Measurements from ENCODE around the gene ZNF8. TPM values are rescaled to one million over a fixed set of nuclear protein-coding genes. Genes with fewer than 3 reads are reported as not detected.

ZNF8 gene
- total RNA-seq, 2 donors from 2014 or later = 6.1 to 9.3 TPM

DNA sequence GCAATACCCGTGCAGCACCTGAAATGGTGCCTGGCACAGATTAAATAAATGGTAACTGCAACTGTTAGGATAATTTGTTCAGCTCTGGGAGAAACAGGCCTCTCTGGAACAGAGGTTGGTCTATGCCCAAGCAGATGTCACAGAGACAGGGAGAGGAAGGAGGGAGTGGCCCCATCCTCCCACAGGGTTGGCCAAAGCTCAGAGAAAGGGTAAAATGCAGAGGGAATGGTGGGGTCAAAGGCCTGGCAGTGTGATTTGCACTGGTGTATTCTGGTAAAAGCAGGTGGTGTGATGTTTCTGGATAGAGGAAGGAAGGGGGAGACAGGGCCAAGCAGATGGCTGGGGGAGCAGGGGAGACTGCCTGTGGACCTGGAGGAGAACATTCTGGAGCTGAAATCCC lies 57.5 kb downstream of the ZNF8 start:
- no peaks in the 10 kb centered on the region for H3K4me1 ChIP-seq (replicated peaks)
- no peak overlapping the region for H3K27ac ChIP-seq
- no peak for DNase-seq (ENCODE audit: low spot score)
- 91% methylated on average over 1 of the region's 1 CpG for WGBS
- TF ChIP-seq, protein P1, sequence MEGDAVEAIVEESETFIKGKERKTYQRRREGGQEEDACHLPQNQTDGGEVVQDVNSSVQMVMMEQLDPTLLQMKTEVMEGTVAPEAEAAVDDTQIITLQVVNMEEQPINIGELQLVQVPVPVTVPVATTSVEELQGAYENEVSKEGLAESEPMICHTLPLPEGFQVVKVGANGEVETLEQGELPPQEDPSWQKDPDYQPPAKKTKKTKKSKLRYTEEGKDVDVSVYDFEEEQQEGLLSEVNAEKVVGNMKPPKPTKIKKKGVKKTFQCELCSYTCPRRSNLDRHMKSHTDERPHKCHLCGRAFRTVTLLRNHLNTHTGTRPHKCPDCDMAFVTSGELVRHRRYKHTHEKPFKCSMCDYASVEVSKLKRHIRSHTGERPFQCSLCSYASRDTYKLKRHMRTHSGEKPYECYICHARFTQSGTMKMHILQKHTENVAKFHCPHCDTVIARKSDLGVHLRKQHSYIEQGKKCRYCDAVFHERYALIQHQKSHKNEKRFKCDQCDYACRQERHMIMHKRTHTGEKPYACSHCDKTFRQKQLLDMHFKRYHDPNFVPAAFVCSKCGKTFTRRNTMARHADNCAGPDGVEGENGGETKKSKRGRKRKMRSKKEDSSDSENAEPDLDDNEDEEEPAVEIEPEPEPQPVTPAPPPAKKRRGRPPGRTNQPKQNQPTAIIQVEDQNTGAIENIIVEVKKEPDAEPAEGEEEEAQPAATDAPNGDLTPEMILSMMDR (IDR thresholded peaks at IDR 0.05) = no peak
- no peak for TF ChIP-seq POLR2AphosphoS5 (IDR thresholded peaks at IDR 0.05)
- no peak for TF ChIP-seq POLR2A (IDR thresholded peaks at IDR 0.05)
- H3K27me3 ChIP-seq (replicated peaks; ENCODE audit: insufficient read depth) = no peaks in the 10 kb centered on the region
- peaks cover 0 to 4% of the 10 kb centered on the region in 2 donors for H3K36me3 ChIP-seq
- no peaks in the 10 kb centered on the region for H3K9me3 ChIP-seq
- no peak overlapping the region for H3K4me3 ChIP-seq
- intact Hi-C loops (cut with DNase I) = no loop called here

DNA sequence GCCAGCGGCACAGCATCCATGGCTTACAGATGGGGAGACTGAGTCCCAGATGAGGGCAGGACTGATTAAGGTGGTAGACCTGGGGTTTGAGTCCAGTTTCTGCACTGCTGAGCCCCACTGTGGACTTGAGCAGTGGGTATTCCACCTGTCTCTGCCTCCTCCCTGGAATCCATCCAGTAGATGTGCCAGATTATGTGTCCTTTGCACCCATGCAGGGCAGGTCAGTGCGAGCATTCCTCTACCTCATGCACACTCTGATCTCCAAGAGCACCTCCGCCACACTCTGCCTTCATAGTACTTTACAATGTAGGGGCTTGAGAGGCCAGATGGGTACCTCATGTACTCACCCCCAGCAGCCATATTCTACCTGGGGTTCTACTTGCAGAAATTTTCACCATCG lies 58.1 kb downstream of the ZNF8 start:
- no peaks in the 10 kb centered on the region for H3K9me3 ChIP-seq
- no peaks in the 10 kb centered on the region for H3K4me1 ChIP-seq (replicated peaks)
- H3K4me3 ChIP-seq = no peak overlapping the region
- H3K27me3 ChIP-seq (replicated peaks; ENCODE audit: insufficient read depth) = no peaks in the 10 kb centered on the region
- 95% methylated on average over 4 of the region's 4 CpGs for WGBS
- no peak for DNase-seq (ENCODE audit: low spot score)
- intact Hi-C loops (cut with DNase I) = no loop called here
- TF ChIP-seq POLR2A (IDR thresholded peaks at IDR 0.05) = no peak
- TF ChIP-seq, protein P1 (IDR thresholded peaks at IDR 0.05) = no peak
- TF ChIP-seq POLR2AphosphoS5 (IDR thresholded peaks at IDR 0.05) = no peak
- H3K27ac ChIP-seq = no peak overlapping the region
- H3K36me3 ChIP-seq = peaks cover 0 to 4% of the 10 kb centered on the region in 2 donors

DNA sequence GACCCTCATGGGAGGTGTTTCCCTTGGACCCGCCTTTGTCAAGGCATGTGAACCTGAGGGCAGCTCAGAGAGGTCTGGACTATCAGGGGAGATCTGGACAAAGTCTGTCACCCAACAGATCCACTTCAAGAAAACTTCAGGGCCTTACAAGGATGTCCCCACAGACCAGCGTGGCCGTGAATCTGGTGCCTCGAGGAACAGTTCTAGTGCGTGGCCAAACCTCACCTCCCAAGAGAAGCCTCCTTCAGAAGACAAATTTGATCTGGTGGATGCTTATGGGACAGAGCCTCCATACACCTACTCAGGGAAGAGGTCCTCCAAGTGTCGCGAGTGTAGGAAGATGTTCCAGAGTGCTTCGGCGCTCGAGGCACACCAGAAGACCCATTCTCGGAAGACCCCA lies 59.6 kb downstream of the ZNF8 start:
- Histone ChIP-seq H3K4me1 (replicated peaks) (no peaks in the 10 kb centered on the region), H3K36me3 (peaks cover 0 to 4% of the 10 kb centered on the region in 2 donors), H3K4me3 (no peak overlapping the region), H3K27me3 (replicated peaks; ENCODE audit: insufficient read depth) (no peaks in the 10 kb centered on the region), H3K9me3 (no peaks in the 10 kb centered on the region), H3K27ac (no peak overlapping the region)
- intact Hi-C loops (cut with DNase I) = no loop called here
- no peak for DNase-seq (ENCODE audit: low spot score)
- WGBS = 98% methylated on average over 11 of the region's 11 CpGs
- TF ChIP-seq POLR2AphosphoS5 (IDR thresholded peaks at IDR 0.05) (no peak), POLR2A (IDR thresholded peaks at IDR 0.05) (no peak)
- TF ChIP-seq, protein P1 (IDR thresholded peaks at IDR 0.05) = no peak

DNA sequence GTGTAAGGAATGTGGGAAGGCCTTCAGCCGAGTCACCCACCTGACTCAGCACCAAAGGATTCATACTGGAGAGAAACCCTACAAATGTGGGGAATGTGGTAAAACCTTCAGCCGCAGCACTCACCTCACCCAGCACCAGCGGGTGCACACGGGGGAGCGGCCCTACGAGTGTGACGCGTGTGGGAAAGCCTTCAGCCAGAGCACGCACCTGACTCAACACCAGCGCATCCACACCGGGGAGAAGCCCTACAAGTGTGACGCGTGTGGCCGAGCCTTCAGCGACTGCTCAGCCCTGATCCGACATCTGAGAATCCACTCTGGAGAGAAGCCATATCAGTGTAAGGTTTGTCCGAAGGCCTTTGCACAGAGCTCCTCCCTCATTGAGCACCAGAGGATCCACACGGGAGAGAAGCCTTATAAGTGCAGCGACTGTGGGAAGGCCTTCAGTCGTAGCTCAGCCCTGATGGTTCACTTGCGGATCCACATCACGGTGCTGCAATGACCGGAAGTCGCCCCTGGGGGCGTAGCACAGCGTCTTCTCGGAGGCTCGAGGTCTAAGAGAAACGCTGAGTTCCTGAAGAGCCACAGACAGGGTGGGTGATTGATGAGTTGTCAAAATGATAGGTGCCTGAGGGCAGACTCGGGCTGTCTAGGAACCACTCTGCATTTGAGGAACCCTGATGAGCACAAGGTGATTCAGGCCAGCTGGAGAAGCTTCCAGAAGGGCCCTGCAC lies 60.2 kb downstream of the ZNF8 start:
- intact Hi-C loops (cut with DNase I) = no loop called here
- Histone ChIP-seq H3K27ac (no peak overlapping the region), H3K4me1 (replicated peaks) (no peaks in the 10 kb centered on the region), H3K9me3 (no peaks in the 10 kb centered on the region), H3K36me3 (peaks cover 0 to 4% of the 10 kb centered on the region in 2 donors), H3K4me3 (no peak overlapping the region), H3K27me3 (replicated peaks; ENCODE audit: insufficient read depth) (no peaks in the 10 kb centered on the region)
- WGBS = 74% methylated on average over 30 of the region's 30 CpGs
- TF ChIP-seq, protein P1 (IDR thresholded peaks at IDR 0.05) = no peak
- TF ChIP-seq POLR2AphosphoS5 (IDR thresholded peaks at IDR 0.05) = no peak
- TF ChIP-seq POLR2A (IDR thresholded peaks at IDR 0.05) = no peak
- DNase-seq (ENCODE audit: low spot score) = no peak

DNA sequence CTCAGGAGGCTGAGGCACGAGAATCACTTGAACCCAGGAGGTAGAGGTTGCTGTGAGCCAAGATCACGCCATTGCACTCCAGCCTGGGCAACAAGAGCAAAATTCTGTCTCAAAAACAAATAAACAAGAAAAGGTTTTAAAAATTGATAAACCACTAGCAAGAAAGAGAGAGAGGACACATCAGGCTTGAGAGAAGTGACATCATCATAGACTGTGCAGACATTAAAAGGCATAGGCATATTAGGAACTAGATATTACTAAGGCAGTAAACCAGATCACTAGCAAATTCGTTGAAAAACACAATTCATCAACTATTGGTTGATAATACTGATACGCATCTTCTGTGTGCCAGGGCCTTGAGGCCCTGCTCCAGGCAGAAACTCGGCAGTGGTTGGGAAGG lies 66.8 kb downstream of the ZNF8 start:
- Histone ChIP-seq H3K9me3 (no peaks in the 10 kb centered on the region), H3K36me3 (no peaks in the 10 kb centered on the region), H3K27ac (no peak overlapping the region), H3K4me1 (replicated peaks) (no peaks in the 10 kb centered on the region), H3K27me3 (replicated peaks; ENCODE audit: insufficient read depth) (peaks cover 3% of the 10 kb centered on the region), H3K4me3 (no peak overlapping the region)
- DNase-seq (ENCODE audit: low spot score) = no peak
- intact Hi-C loops (cut with DNase I) = no loop called here
- whole genome bisulfite sequencing = 61% methylated on average over 5 of the region's 5 CpGs
- TF ChIP-seq POLR2AphosphoS5 (IDR thresholded peaks at IDR 0.05) (no peak), POLR2A (IDR thresholded peaks at IDR 0.05) (no peak)
- TF ChIP-seq, protein P1 (IDR thresholded peaks at IDR 0.05) = no peak
